Activated CD4-positive, alpha-beta T cell treated with anti-CD3 and anti-CD28 coated beads, Interleukin-2, amount 50 U/mL, for 4 hours (primary cell): Measurements from ENCODE around the gene LRR1.
A peak's percentile ranks its signal among the peaks of the same experiment; 100 is the strongest.
"Not testable (repeated sequence)": the region's sequence is repeated elsewhere in the genome, so short reads cannot be mapped to it uniquely, and the experiment has no call there.

Experiments used
- DNase-seq, 2 experiments: peaks; one replicate each; pipeline ENCODE4 v3.0.0-alpha.2; 2020

The LRR1 gene

GRCh38 chr14:49633640-49634546, 35.2 kb downstream of the LRR1 start:
- peak; percentile 90 to 94 for DNase-seq

- DNase-seq = peak; percentile 50 to 56
Observed at GRCh38 chr14:49634547-49635334, 36.0 kb downstream of the LRR1 start, which contains the start of gene DNAAF2. DNAAF2 (minus strand) TSS chr14:49635244; CDS start chr14:49635149, 95 bp downstream.

- no peak for DNase-seq
Observed at GRCh38 chr14:49636866-49637265, 38.1 kb downstream of the LRR1 start.

GRCh38 chr14:49637534-49638078, 38.9 kb downstream of the LRR1 start:
- DNase-seq = no peak

GRCh38 chr14:49640540-49641417, 42.0 kb downstream of the LRR1 start:
- DNase-seq = no peak

GRCh38 chr14:49641697-49642129, 43.0 kb downstream of the LRR1 start:
- DNase-seq = no peak

- DNase-seq = no peak
Observed at GRCh38 chr14:49642163-49642562, 43.4 kb downstream of the LRR1 start.

GRCh38 chr14:49653508-49653907, 54.8 kb downstream of the LRR1 start:
- DNase-seq = no peak

- no peak for DNase-seq
Observed at GRCh38 chr14:49654511-49654910, 55.8 kb downstream of the LRR1 start.

- DNase-seq = not testable (repeated sequence)
Observed at GRCh38 chr14:49657500-49657899, 58.8 kb downstream of the LRR1 start.

GRCh38 chr14:49659526-49660455, 61.1 kb downstream of the LRR1 start:
- no peak for DNase-seq
